CD4-positive, alpha-beta T cell treated with Interleukin-17A for 4 hours (primary cell): ENCODE data around the gene AACS.
"Not testable (repeated sequence)": the region's sequence is repeated elsewhere in the genome, so short reads cannot be mapped to it uniquely, and the experiment has no call there.

Experiments used
- DNase-seq: peaks from one replicate; pipeline ENCODE4 v3.0.0-alpha.2; 2020; ENCODE audit warnings: mixed read lengths

The AACS gene

GRCh38 chr12:125125271-125125670 is 60.0 kb downstream of the AACS start:
- DNase-seq: no peak

DNA sequence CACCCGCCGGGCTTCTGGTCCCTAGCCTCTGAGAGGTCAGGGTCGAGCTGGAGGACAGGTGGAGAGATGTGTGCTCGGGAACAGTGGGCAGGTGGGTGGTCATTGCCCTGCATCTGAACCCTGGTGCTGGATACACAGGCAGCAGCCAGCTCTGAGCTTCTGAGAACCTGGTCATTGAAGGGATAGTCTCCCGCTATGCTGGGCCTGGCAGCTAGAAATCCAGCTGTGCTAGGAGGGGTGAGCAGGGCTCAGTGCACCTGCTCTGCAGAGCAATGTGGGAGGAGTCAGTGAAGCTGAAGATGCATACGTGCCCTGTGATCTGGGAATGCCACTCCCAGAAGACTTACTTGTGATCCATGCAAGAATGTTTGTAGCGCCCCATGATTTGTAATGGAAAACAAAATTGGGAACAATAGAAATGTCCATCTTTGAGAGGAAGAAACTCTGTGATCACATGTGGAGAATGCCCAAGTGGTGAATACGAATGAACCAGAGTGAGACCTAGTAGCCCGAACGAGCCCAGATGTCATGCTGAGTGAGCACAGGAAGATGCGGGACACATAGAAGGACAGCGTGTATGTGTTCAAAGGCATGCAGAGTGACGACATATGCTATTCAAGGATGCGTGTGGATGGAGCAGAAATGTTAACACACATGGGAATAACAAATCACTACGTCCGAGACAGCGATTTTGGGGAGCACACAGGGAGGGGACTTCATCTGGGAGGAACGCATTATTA is 63.4 kb downstream of the AACS start:
- DNase-seq: no peak

GRCh38 chr12:125129179-125129571 is 63.9 kb downstream of the AACS start:
- no peak for DNase-seq

DNA sequence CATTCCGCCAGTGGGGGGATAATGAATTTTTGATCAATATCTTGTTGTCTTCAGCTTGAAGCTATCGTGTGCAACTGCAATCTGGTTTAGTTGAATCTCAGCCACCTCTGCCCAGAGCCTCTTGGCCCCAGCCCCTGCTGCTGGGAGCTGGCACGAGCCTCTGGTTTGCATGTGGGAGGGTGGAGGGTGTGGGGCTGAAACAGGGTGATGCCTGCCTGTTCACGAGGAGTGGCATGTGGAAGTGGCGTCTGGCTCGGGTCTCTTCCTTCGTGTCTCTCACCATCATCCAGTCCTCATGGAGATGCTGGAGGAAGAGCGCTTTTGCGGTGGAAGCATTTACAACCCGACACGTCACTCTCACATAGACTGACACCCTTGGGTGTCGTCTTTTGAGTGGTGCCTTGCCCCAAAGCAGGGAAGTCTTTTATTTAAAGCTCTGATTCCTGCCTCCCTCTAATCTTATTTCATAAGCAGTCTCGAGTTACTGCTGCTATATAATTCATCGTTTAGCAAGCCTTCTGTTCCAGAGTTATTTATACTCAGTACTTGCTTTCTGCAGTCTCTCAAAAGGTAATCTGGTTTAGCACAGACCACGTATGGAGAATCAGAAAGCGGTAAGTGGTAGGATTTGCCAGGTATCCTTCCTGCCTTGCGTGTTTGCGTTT is 64.5 kb downstream of the AACS start:
- DNase-seq: no peak

GRCh38 chr12:125131958-125132357 is 66.7 kb downstream of the AACS start:
- DNase-seq: no peak

DNA sequence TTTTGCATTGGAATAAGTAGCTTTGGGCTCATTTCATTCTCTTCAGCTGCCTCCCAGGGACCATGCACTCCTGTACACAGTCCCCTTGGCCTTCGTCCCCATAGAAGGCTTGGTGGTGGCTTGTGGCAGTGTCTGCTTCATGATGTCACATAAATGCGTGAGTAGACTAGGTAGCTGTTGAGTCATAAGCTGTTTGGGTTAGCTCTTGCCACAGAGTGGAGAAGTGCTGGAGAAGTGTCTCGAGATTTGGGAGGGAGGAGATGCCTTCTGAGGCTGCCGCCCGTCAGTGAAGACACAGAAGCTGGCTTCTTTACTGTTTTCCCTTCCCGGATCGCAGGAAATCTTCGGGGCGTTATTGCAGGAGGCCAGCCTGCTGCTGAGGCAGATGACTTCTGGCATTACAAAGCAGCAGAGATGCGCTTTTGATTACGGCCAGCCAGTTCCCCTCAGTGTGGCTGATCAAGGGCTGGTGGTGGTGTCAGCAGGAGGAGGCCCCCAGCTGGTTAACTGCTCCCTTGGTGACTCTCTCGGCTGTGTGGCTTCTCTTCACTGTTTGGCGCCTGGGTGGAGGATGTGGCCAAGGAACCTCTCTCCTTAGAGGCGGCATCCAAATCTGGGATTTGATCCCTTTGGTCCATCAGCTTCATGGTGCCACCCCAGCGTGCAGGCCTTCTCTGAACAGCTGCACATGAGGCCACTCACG is 67.6 kb downstream of the AACS start:
- DNase-seq: no peak

DNA sequence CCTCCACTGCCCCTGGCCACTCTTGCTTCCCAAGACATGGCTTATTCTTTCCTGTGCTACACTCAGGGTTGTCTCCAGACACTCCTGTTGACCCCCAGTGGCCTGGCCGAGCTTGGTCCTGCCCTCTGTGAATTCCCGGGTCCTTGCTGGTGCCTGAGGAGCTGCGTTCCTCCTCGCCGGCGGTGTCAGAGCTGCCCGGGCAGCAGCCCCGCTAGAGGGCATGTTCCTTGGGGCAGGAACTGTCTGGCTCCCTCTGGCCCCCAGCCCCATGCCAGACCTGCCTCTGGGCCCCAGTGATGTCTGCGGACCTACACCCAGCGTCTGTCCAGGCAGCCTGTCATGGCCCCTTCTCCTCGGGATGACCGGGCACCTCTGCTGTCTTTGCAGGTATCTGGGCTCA is 68.4 kb downstream of the AACS start:
- no peak for DNase-seq

DNA sequence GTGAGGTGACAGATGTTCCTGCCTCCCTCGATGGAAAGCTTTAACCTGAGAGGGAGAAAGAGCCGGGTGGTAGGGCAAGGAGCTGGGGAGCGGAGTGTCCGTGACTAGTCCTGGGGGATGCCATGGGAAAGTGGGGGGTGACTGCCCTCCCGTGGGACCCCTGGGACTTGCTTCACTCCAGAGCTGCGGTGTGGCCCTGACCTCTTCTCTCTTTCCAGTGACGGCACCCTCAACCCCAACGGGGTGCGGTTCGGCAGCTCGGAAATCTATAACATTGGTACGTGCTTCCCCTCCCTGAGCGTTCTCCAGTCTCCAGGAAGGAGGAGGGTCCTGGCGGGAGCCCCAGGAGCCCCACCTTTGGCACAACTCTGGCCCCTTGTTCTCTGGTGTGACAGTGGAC is 69.3 kb downstream of the AACS start:
- no peak for DNase-seq

GRCh38 chr12:125135906-125136305 is 70.7 kb downstream of the AACS start:
- DNase-seq: no peak

GRCh38 chr12:125136702-125137101 is 71.5 kb downstream of the AACS start:
- no peak for DNase-seq

GRCh38 chr12:125137766-125138344 is 72.6 kb downstream of the AACS start:
- no peak for DNase-seq

DNA sequence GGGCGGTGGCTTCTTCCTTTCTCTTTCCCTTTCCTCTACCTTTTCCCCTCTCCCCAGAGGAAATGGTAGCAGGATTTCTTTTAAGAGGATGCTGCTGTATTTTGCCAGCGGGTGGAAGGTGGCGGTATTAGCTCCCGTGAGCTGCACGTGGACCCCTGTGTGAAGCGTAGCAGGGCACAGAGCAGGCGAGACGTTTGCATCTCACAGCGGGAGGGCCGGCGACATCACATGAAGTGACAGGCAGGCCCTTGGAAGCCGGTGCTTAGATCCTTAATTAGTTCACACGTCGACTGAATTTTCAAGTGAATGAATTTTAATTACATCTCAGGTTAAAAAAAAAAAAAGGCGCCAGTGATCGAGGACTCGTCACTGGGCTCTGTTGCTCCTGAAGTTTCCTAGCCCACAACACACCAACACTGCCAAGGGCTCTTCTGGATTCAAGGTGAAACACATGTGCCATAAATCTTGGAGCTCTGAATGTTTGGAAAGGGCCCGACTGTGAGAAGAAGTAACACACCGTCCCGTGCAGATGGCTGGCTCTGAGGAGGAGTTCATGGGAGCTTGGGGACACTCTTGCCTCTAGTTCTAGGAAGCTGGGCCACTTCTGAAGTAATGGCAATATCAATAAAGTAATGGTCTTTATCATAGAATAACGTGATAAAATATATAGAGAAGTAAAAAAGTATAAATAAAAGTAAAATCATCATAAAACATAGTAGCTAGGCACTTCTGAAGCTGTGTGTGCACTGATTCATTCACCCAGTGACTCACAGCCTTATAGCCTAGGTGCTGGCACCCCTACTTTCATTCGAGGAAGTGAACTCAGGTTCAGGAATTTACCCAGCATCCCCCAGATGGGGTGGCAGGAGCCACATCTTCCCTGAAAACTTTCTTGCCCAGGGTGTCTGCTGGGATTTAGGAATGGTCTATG is 75.3 kb downstream of the AACS start:
- DNase-seq: no peak

DNA sequence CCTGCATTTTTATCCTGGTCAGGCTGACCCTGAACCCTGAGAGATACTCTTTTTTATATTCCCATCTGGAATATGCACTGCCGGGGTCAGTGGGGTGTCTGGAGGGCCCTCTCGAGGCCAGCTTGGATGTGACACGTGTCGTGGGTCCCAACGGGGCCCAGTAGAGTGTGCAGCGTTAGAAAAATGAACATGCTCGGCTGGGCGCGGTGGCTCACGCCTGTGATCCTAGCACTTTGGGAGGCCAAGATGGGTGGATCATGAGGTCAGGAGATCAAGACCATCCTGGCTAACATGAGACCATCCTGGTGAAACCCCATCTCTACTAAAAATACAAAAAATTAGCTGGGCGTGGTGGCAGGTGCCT is 76.0 kb downstream of the AACS start:
- DNase-seq: not testable (repeated sequence)

DNA sequence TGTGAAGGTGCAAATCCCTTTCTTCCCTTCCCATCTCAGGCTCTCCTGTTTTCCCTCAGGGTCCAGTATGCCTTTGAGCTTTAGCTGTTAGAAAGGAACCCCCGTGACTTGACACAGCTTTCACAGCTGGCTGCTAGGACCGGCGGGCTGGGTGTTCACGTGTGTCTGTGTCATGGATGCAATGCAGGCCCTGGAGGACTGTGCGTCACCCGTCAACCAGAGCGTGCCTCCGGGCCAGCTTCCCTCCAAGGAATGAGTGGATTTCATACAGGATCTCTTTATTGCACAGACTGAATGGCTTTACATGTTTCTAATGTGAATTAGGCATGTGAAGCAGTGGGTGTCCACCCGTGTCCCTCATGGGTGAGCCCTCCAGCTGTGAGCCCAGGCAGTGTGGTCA is 77.4 kb downstream of the AACS start:
- no peak for DNase-seq

DNA sequence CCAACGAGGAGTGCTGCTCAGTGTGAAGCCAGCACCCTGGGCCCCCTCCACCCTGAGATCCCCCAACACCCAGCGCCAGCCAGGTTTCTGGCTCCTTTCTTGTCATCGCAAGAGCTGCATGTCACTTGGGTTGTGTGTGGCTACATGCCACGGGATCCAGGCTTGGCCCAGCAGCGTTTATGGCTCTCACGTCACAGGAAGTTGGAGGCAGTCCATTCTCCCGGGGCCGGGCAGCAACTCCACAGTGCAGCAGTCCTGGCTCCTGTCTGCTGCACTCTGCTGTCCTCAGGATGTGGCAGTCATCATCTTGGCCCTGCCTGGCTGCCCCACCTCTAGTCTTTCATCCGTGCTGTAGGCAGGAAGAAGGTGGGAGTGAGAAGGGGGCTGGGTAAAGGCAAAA is 78.3 kb downstream of the AACS start:
- DNase-seq: no peak

- DNase-seq: no peak
Measured at GRCh38 chr12:125145196-125145595, 80.0 kb downstream of the AACS start.

DNA sequence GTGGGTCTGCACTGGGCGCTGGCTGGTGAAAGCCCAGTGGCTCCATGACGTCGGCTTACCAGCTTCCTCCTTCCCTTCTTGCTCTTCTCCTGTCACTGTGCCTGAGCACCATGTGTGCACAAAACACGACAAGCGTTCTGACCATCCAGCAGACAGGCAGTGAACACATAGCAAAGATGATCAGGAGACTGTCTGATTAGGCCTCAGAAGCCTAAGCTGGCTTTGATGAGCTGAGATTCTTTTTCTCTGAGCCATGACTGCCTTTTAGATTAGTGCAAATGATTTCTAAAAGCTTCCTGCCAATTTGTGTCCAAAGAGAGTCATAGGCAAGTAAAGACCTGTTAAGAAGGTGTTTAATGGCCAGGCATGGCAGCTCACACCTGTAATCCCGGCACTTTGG is 83.1 kb downstream of the AACS start:
- no peak for DNase-seq

- no peak for DNase-seq
Measured at GRCh38 chr12:125149160-125150108, 84.2 kb downstream of the AACS start.

GRCh38 chr12:125151284-125151683 is 86.0 kb downstream of the AACS start:
- no peak for DNase-seq

DNA sequence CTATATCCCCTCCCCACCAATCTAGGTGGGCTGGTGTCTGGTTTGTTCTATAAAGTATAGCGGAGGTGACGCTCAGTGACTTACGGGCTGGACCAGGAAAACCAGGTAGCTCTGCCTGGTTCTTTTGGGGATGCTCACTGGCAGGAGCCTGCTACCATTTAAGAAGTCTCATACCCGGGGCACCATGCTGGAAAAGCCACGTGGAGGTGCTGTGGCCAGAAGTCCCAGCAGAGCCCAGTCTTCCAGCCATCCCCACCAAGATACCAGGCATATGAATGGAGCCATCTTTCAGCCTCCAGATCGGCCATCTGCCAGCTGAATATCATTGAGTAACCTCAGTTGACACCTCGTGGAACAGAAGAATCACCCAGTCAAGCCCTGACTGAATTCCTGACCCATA is 87.2 kb downstream of the AACS start:
- DNase-seq: no peak

DNA sequence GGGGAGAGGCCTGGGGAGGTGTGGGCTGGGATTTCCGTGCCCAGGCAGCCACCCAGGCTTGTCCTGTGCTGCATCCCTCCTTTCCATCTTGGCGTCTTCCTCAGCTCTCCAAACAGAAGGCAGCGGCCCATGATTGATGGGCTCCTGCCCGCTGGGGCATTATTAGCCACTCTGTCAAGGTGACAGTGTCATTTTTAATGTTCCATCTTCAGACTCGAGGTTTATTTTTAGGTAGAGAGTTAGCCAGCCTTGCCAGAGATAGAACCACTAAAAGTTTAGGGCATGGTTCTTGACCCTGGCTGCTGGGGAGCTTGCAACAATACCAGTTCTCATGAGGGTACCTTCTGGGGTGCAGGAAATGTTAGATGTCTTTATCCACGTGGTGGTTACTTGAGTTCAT is 90.1 kb downstream of the AACS start:
- DNase-seq: no peak

DNA sequence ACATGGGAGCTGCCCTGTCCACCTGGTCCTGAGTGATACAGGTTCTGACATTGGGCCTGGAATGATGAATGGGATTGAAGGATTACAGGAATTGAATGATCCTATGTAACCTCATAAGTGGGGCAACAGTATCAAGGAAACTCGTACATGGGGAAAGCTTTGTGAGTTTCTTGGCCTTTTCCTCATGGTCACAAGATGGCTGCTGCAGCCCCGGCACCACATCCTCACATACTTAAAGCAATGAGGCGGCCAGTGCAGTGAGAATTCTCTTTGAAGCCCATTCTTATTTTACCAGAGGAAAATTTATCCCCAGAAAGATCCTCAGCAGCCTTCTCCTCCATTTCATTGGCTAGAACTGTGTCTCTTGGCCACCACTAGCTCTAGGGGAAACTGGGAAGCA is 91.9 kb downstream of the AACS start:
- no peak for DNase-seq
